ENCODE measurements around the gene NDUFV3.
"Not testable (repeated sequence)": the region's sequence is repeated elsewhere in the genome, so short reads cannot be mapped to it uniquely, and the experiment has no call there.

NDUFV3 gene

DNA sequence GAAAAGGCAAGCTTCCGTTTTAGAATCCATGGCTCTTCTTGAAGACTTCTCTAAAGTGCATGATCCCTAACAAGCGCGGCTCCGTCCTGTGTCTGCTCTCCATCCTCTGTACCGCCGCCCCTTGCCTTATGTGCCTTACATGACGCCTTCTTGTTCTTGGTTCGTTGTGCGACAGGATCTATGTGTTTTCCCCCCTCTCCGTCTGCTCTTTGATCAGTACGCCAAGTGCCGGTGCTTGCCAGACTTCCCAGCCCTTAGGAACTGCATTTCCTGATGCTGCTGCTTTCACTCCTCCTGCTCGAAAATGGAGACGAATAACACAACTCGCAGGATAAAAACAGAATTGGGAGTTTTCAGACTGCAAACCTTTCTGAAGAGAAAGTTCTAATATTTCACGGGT lies 13.1 kb downstream of the NDUFV3 start:
- Histone ChIP-seq H3K9me3 (ENCODE audit: control insufficient read depth, insufficient read depth, low read depth, low read length) (no peaks in the 10 kb centered on the region), H3K4me1 (ENCODE audit: control insufficient read depth, insufficient read depth, low read length) (no peaks in the 10 kb centered on the region), H3K36me3 (ENCODE audit: control insufficient read depth in 2 of 2, insufficient read depth in 1 of 2, low read length in 2 of 2) (peaks cover 73 to 92% of the 10 kb centered on the region in 2 experiments), H3K27ac (ENCODE audit: extremely low read depth, low read depth, low read length) (no peak overlapping the region), H3K4me3 (ENCODE audit: low read depth, low read length) (no peak overlapping the region)
- POLR2A ChIA-PET = no interaction called here
- CTCF ChIA-PET = interaction anchor here (0.9 kb wide), 1 partner anchor 17 kb away, joined by 3 read pairs; no protein-coding TSS in a partner anchor
- TF ChIP-seq ZNF274 (IDR thresholded peaks at IDR 0.05; ENCODE audit: low read length) (no peak), ZNF274 (tag by site-specific recombination; IDR thresholded peaks at IDR 0.05; ENCODE audit: borderline replicate concordance) (no peak)

DNA sequence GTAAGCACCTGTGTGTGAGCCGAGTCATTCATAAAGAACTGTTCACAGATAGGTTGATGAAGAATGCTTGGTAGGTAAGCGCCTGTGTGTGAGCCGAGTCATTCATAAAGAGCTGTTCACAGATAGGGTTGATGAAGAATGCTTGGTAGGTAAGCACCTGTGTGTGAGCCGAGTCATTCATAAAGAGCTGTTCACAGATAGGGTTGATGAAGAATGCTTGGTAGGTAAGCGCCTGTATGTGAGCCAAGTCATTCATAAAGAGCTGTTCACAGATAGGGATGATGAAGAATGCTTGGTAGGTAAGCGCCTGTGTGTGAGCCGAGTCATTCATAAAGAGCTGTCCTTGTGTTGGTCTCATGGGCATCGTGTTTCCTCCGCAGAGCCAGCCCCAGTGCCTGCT lies 15.4 kb downstream of the NDUFV3 start:
- POLR2A ChIA-PET; CTCF ChIA-PET; H3K9me3 ChIP-seq (ENCODE audit: control insufficient read depth, insufficient read depth, low read depth, low read length); H3K4me1 ChIP-seq (ENCODE audit: control insufficient read depth, insufficient read depth, low read length); H3K27ac ChIP-seq (ENCODE audit: extremely low read depth, low read depth, low read length); H3K4me3 ChIP-seq (ENCODE audit: low read depth, low read length): not testable (repeated sequence)
- peaks cover 65 to 83% of the 10 kb centered on the region in 2 experiments for H3K36me3 ChIP-seq (ENCODE audit: control insufficient read depth in 2 of 2, insufficient read depth in 1 of 2, low read length in 2 of 2)

GRCh38 chr21:42911920-42912319 lies 18.8 kb downstream of the NDUFV3 start:
- H3K27ac ChIP-seq (ENCODE audit: extremely low read depth, low read depth, low read length); CTCF ChIA-PET; POLR2A ChIA-PET; H3K4me1 ChIP-seq (ENCODE audit: control insufficient read depth, insufficient read depth, low read length); H3K4me3 ChIP-seq (ENCODE audit: low read depth, low read length); H3K9me3 ChIP-seq (ENCODE audit: control insufficient read depth, insufficient read depth, low read depth, low read length): not testable (repeated sequence)
- TF ChIP-seq PATZ1 (tag by site-specific recombination; IDR thresholded peaks at IDR 0.05) (peak; percentile 46; the same call in 1 of the 2 replicates), PRDM10 (tag by site-specific recombination; IDR thresholded peaks at IDR 0.05) (peak; percentile 41; the same call in 1 of the 2 replicates), ZNF394 (tag by site-specific recombination; IDR thresholded peaks at IDR 0.05; ENCODE audit: borderline replicate concordance) (peak; percentile 68; the same call in 1 of the 2 replicates), OSR2 (tag by site-specific recombination; IDR thresholded peaks at IDR 0.05) (peak; percentile 76), ZBTB44 (tag by site-specific recombination; IDR thresholded peaks at IDR 0.05) (peak; percentile 61; the same call in 1 of the 2 replicates), ZBTB17 (tag by site-specific recombination; IDR thresholded peaks at IDR 0.05) (peak; percentile 68)
- peaks cover 45 to 51% of the 10 kb centered on the region in 2 experiments for H3K36me3 ChIP-seq (ENCODE audit: control insufficient read depth in 2 of 2, insufficient read depth in 1 of 2, low read length in 2 of 2)

GRCh38 chr21:42913476-42913875 lies 20.4 kb downstream of the NDUFV3 start:
- H3K4me3 ChIP-seq (ENCODE audit: low read depth, low read length) = no peak overlapping the region
- peaks cover 33 to 35% of the 10 kb centered on the region in 2 experiments for H3K36me3 ChIP-seq (ENCODE audit: control insufficient read depth in 2 of 2, insufficient read depth in 1 of 2, low read length in 2 of 2)
- no peaks in the 10 kb centered on the region for H3K9me3 ChIP-seq (ENCODE audit: control insufficient read depth, insufficient read depth, low read depth, low read length)
- H3K4me1 ChIP-seq (ENCODE audit: control insufficient read depth, insufficient read depth, low read length) = no peaks in the 10 kb centered on the region
- POLR2A ChIA-PET = no interaction called here
- CTCF ChIA-PET = no interaction called here
- TF ChIP-seq ZNF677 (tag by site-specific recombination; IDR thresholded peaks at IDR 0.05) = no peak
- TF ChIP-seq ZBTB49 (tag by site-specific recombination; IDR thresholded peaks at IDR 0.05; ENCODE audit: low read depth) = peak; percentile 80
- H3K27ac ChIP-seq (ENCODE audit: extremely low read depth, low read depth, low read length) = no peak overlapping the region
